K562 (cell line): ENCODE measurements around the gene MVD. TPM values are rescaled to one million over a fixed set of nuclear protein-coding genes. Genes with fewer than 3 reads are reported as not detected.
A peak's percentile ranks its signal among the peaks of the same experiment; 100 is the strongest.

ENCODE experiments used
- ADNP ChIP-seq: fragments of 200-800 bp; sonication (Bioruptor generic); IDR thresholded peaks from 2 replicates; pipeline ENCODE4 v1.6.1; 2016; ENCODE audit warnings: missing genetic modification characterization, missing compliant biosample characterization
- ARHGAP35 ChIP-seq: fragments of 450-650 bp; IDR thresholded peaks from 2 replicates; pipeline ENCODE4 v1.6.1; 2018; ENCODE audit not compliant: partially characterized antibody
- BACH1 ChIP-seq: fragments of 200-800 bp; sonication (Bioruptor generic); IDR thresholded peaks from 2 replicates; pipeline ENCODE4 v1.6.1; 2016; ENCODE audit warnings: missing genetic modification characterization, missing compliant biosample characterization
- BRD9 ChIP-seq: fragments of 450-650 bp; IDR thresholded peaks from 2 replicates; pipeline ENCODE4 v1.6.1; 2018; ENCODE audit warnings: low read depth; ENCODE audit not compliant: partially characterized antibody
- DPF2 ChIP-seq: fragments of 450-650 bp; IDR thresholded peaks from 2 replicates; pipeline ENCODE4 v1.6.1; 2016
- ELK1 ChIP-seq: sonication (generic); formaldehyde crosslinking; IDR thresholded peaks from 2 replicates; pipeline ENCODE4 v1.8.1; 2022; ENCODE audit warnings: missing genetic modification reagents
- ESRRA ChIP-seq: fragments of 450-650 bp; IDR thresholded peaks from 2 replicates; pipeline ENCODE4 v1.6.1; 2014; ENCODE audit warnings: low read depth, mild to moderate bottlenecking, moderate library complexity, borderline replicate concordance
- ESRRB ChIP-seq: fragments of 250-450 bp; sonication (Bioruptor Pico); IDR thresholded peaks from 2 replicates; pipeline ENCODE4 v1.5.0; 2020; ENCODE audit warnings: mild to moderate bottlenecking, moderate library complexity, borderline replicate concordance
- ETV6 ChIP-seq, 3 experiments: fragments of 150-350 bp in 1 of 3; sonication (generic) in 1 of 3; formaldehyde crosslinking in 1 of 3; IDR thresholded peaks; 2 replicates each; pipeline versions ENCODE4 v1.6.1 to v1.8.0; 2014 to 2022; ENCODE audit warnings: borderline replicate concordance in 2 of 3, low read depth in 2 of 3, antibody characterized with exemption in 1 of 3, low read length in 1 of 3, mild to moderate bottlenecking in 1 of 3, missing genetic modification reagents in 1 of 3
- HCFC1 ChIP-seq: IDR thresholded peaks from 2 replicates; pipeline ENCODE4 v1.6.1; 2012; ENCODE audit warnings: low read depth, low read length, improper control_type of control experiment
- HDAC2 ChIP-seq: fragments of 450-650 bp; IDR thresholded peaks from 2 replicates; pipeline ENCODE4 v1.6.1; 2016; ENCODE audit warnings: mild to moderate bottlenecking
- IRF2 ChIP-seq: sonication (generic); formaldehyde crosslinking; IDR thresholded peaks from 2 replicates; pipeline ENCODE4 v1.8.1; 2022; ENCODE audit warnings: mild to moderate bottlenecking, missing genetic modification reagents
- KDM4B ChIP-seq, 2 experiments: fragments of 450-650 bp in 1 of 2; sonication (generic) in 1 of 2; IDR thresholded peaks; 2 replicates each; pipeline ENCODE4 v1.6.1; 2016 to 2017; ENCODE audit warnings: borderline replicate concordance in 2 of 2, antibody characterized with exemption in 1 of 2, low read depth in 1 of 2, mild to moderate bottlenecking in 1 of 2
- KLF13 ChIP-seq: fragments of 450-650 bp; IDR thresholded peaks from 2 replicates; pipeline ENCODE4 v1.6.1; 2016; ENCODE audit warnings: missing genetic modification characterization, low read depth, mild to moderate bottlenecking, missing compliant biosample characterization, moderate library complexity, borderline replicate concordance
- NR2C2 ChIP-seq, 2 experiments: fragments of 200-800 bp in 1 of 2; sonication (Bioruptor generic) in 1 of 2; sonication (generic) in 1 of 2; formaldehyde crosslinking in 1 of 2; IDR thresholded peaks; 2 replicates each; pipeline versions ENCODE4 v1.6.1 to v1.8.0; 2016 to 2022; ENCODE audit warnings: mild to moderate bottlenecking in 1 of 2, missing compliant biosample characterization in 1 of 2, missing genetic modification characterization in 1 of 2, missing genetic modification reagents in 1 of 2
- OTX1 ChIP-seq: fragments of 450-650 bp; formaldehyde crosslinking; IDR thresholded peaks from 2 replicates; pipeline ENCODE4 v1.4.0; 2022; ENCODE audit warnings: mild to moderate bottlenecking
- PHF8 ChIP-seq: fragments of 200-600 bp; sonication (generic); IDR thresholded peaks from 2 replicates; pipeline ENCODE4 v1.6.1; 2012; ENCODE audit warnings: mixed run types, mild to moderate bottlenecking, inconsistent platforms, low read length, moderate library complexity, borderline replicate concordance
- RBM25 ChIP-seq: fragments of 200-400 bp; formaldehyde crosslinking; IDR thresholded peaks from 2 replicates; pipeline ENCODE4 v1.6.1; 2018; ENCODE audit warnings: low read length, low read depth, moderate library complexity; ENCODE audit not compliant: severe bottlenecking
- RUNX1 ChIP-seq: sonication (generic); IDR thresholded peaks from 2 replicates; pipeline ENCODE4 v1.6.1; 2016; ENCODE audit warnings: antibody characterized with exemption, low read depth
- SP2 ChIP-seq: IDR thresholded peaks from 2 replicates; pipeline ENCODE4 v1.6.1; 2011; ENCODE audit warnings: mild to moderate bottlenecking, low read depth, low read length, moderate library complexity; ENCODE audit not compliant: poor library complexity, severe bottlenecking; ENCODE audit errors: extremely low read depth
- SUPT5H ChIP-seq: fragments of 450-650 bp; IDR thresholded peaks from 2 replicates; pipeline ENCODE4 v1.6.1; 2016
- TAF1 ChIP-seq: IDR thresholded peaks from 2 replicates; pipeline ENCODE4 v1.6.1; 2011; ENCODE audit warnings: mild to moderate bottlenecking, low read length, moderate library complexity; ENCODE audit not compliant: insufficient read depth, control insufficient read depth, severe bottlenecking; ENCODE audit errors: extremely low read depth
- ZHX1 ChIP-seq: fragments of 150-350 bp; conservative IDR thresholded peaks from 2 replicates; pipeline ENCODE4 v1.6.1; 2014; ENCODE audit warnings: low read length
- ZNF785 ChIP-seq: fragments of 250-450 bp; sonication (Bioruptor Pico); IDR thresholded peaks from 2 replicates; pipeline ENCODE4 v1.4.0; 2020; ENCODE audit warnings: mild to moderate bottlenecking
- ZSCAN32 ChIP-seq: fragments of 450-650 bp; formaldehyde crosslinking; IDR thresholded peaks from 2 replicates; pipeline ENCODE4 v1.4.0; 2020; ENCODE audit warnings: mild to moderate bottlenecking, moderate library complexity
- polyA plus RNA-seq, 8 experiments: library from polyadenylated mRNA; depleted of rRNA in 4 of 8; stranded (reverse) in 5 of 8; unstranded in 3 of 8; fragments of >200 nt; fragmentation: Nextera tagmentation in 2 of 8; fragmentation: Illumina TruSeq in 1 of 8; extraction: Ambion mirVana in 2 of 8; extraction: Trizol in 1 of 8; gene quantifications; 2 replicates each; pipeline versions ENCODE4 v1.2.1 to v1.2.3, GENCODE V29; 2011 to 2014; ENCODE audit warnings: inconsistent platforms in 1 of 8, missing spikeins in 1 of 8
- total RNA-seq, 7 experiments: library from RNA; depleted of rRNA in 6 of 7; stranded (reverse); fragments of >200 nt in 6 of 7; fragmentation: Illumina TruSeq in 2 of 7; extraction: Trizol in 2 of 7; gene quantifications; 2 replicates each; pipeline versions ENCODE4 v1.2.1 to v1.2.3, GENCODE V29; 2011 to 2021; ENCODE audit warnings: low replicate concordance in 1 of 7

MVD gene
- total and polyA plus RNA-seq, 9 of the 15 experiments (the other 6 are each of a cell fraction or from before 2014, with no cell fraction given) = 12.2 to 141 (median 45.3) TPM

GRCh38 chr16:88634994-88635670, 27.8 kb downstream of the MVD start (continued):
- no peak for TF ChIP-seq TAF1
- no peak for TF ChIP-seq OTX1 (CRISPR knock-in tag)
- no peak for TF ChIP-seq BRD9
- TF ChIP-seq PHF8 = peak; percentile 2; the same call in 1 of the 2 replicates
- TF ChIP-seq ZHX1 = no peak
- TF ChIP-seq KDM4B (IDR thresholded peaks at IDR 0.05; ENCODE audit: borderline replicate concordance in 2 of 2, low read depth in 1 of 2) = no peak
- no peak for TF ChIP-seq ESRRA
- peak; percentile 38 for TF ChIP-seq RBM25
- no peak for TF ChIP-seq KLF13
- TF ChIP-seq IRF2 (CRISPR knock-in tag) = no peak
- TF ChIP-seq HDAC2 = no peak; the same call in 1 of the 2 replicates
- TF ChIP-seq DPF2 = 0 out of 2 replicates have a peak, but pooled peaks have one; percentile 18
- no peak for TF ChIP-seq ETV6 (IDR thresholded peaks at IDR 0.05; ENCODE audit: borderline replicate concordance in 1 of 2, low read depth in 2 of 2, low read length in 1 of 2)
- TF ChIP-seq ETV6 (CRISPR knock-in tag; IDR thresholded peaks at IDR 0.05; ENCODE audit: borderline replicate concordance) = no peak
- TF ChIP-seq NR2C2 (CRISPR knock-in tag; IDR thresholded peaks at IDR 0.05) = no peak
- no peak for TF ChIP-seq NR2C2 (tag; IDR thresholded peaks at IDR 0.05)
- no peak for TF ChIP-seq ADNP
- no peak for TF ChIP-seq RUNX1
- no peak for TF ChIP-seq BACH1 (tag)
- TF ChIP-seq ESRRB (CRISPR knock-in tag) = no peak
- no peak for TF ChIP-seq ZSCAN32
- no peak for TF ChIP-seq SUPT5H
- TF ChIP-seq ARHGAP35 = no peak
- no peak for TF ChIP-seq SP2
- TF ChIP-seq ZNF785 (CRISPR knock-in tag) = no peak
- no peak for TF ChIP-seq ELK1 (CRISPR knock-in tag)
- no peak for TF ChIP-seq HCFC1
